ENCODE measurements around the gene NECTIN2. TPM values are rescaled to one million over a fixed set of nuclear protein-coding genes. Genes with fewer than 3 reads are reported as not detected.

NECTIN2 gene
- total and polyA plus RNA-seq, 10 donors = 14.3 to 136 (median 98.6) TPM

DNA sequence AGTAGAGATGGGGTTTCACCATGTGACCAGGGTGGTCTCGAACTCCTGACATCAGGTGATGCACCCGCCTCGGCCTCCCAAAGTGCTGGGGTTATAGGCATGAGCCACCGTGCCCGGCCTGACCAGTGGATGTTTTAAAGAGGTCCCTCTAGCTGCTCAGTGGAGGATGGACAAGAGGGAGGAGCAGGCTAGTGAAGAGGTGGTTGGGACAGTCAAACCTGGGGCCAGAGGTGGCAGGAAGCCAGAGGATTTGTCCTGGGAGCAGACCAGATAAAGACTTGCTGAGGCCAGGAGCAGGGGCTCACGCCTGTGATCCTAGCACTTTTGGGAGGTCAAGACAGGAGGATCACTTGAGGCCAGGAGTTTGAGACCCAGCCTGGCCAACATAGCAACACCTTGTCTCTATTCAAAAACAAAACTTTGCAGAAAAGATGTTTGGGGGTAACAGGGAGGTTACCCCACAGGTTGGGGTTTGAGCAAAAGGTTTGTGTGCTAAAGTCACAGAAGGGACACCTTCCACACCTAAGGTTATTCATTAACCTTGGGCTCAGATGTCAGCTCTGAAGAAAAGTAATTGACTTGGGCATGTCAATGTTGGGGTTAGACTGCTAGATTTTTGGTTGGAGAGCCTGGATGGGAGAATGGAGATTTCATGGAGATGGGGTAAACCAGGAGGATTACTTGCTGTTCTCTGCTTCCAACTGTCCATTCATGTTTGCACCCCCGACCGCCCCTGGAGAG, 28.2 kb upstream of the NECTIN2 start:
- H3K27ac ChIP-seq = no peak overlapping the region
- peaks cover 0 to 35% (median 3%) of the 10 kb centered on the region in 6 donors for H3K36me3 ChIP-seq
- intact Hi-C loops (cut with DNase I; ENCODE audit: low total_unique reads) = no loop called here
- H3K9me3 ChIP-seq = no peaks in the 10 kb centered on the region
- H3K27me3 ChIP-seq (replicated peaks in 1 of 7) = peaks cover 0 to 7% (median 0%) of the 10 kb centered on the region in 7 donors
- TF ChIP-seq POLR2A (IDR thresholded peaks at IDR 0.05) (no peak), POLR2AphosphoS5 (IDR thresholded peaks at IDR 0.05) (no peak)
- TF ChIP-seq, protein P1, sequence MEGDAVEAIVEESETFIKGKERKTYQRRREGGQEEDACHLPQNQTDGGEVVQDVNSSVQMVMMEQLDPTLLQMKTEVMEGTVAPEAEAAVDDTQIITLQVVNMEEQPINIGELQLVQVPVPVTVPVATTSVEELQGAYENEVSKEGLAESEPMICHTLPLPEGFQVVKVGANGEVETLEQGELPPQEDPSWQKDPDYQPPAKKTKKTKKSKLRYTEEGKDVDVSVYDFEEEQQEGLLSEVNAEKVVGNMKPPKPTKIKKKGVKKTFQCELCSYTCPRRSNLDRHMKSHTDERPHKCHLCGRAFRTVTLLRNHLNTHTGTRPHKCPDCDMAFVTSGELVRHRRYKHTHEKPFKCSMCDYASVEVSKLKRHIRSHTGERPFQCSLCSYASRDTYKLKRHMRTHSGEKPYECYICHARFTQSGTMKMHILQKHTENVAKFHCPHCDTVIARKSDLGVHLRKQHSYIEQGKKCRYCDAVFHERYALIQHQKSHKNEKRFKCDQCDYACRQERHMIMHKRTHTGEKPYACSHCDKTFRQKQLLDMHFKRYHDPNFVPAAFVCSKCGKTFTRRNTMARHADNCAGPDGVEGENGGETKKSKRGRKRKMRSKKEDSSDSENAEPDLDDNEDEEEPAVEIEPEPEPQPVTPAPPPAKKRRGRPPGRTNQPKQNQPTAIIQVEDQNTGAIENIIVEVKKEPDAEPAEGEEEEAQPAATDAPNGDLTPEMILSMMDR (IDR thresholded peaks at IDR 0.05 in 8 of 11, conservative IDR thresholded peaks at IDR 0.05 in 3 of 11) = no peak
- whole genome bisulfite sequencing, 5 donors = 84 to 95% (median 91%) methylated on average over 8 of the region's 8 CpGs
- H3K4me1 ChIP-seq = peaks cover 0 to 25% (median 6%) of the 10 kb centered on the region in 6 donors
- no peak overlapping the region for H3K4me3 ChIP-seq
- DNase-seq = no peak

DNA sequence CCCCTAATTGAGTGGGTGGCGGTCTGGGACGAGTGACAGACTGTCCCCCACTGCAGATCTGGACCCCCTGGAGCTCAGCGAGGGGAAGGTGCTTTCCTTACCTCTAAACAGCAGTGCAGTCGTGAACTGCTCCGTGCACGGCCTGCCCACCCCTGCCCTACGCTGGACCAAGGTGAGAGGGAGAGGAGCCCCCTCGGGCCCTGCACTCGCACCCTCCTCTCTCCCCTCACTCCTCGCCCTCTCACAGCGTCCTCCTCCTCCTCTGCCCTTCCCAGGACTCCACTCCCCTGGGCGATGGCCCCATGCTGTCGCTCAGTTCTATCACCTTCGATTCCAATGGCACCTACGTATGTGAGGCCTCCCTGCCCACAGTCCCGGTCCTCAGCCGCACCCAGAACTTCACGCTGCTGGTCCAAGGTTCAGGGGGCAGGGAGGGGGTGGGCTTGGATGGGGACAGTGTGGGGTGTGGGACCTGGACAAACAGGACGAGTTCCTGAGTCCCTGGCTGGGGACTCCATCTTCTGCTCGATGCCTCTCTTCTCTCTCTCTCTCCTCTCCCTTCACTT, 27.5 kb upstream of the NECTIN2 start:
- Histone ChIP-seq H3K27me3 (replicated peaks in 1 of 7) (peaks cover 0 to 7% (median 0%) of the 10 kb centered on the region in 7 donors), H3K4me1 (peaks cover 0 to 28% (median 8%) of the 10 kb centered on the region in 6 donors), H3K4me3 (no peak overlapping the region), H3K27ac (no peak overlapping the region), H3K36me3 (peaks cover 0 to 29% (median under 1%) of the 10 kb centered on the region in 6 donors), H3K9me3 (no peaks in the 10 kb centered on the region)
- TF ChIP-seq POLR2AphosphoS5 (IDR thresholded peaks at IDR 0.05) (no peak), POLR2A (IDR thresholded peaks at IDR 0.05) (no peak)
- TF ChIP-seq, protein P1 (IDR thresholded peaks at IDR 0.05 in 8 of 11, conservative IDR thresholded peaks at IDR 0.05 in 3 of 11) = no peak
- no peak for DNase-seq
- whole genome bisulfite sequencing, 5 donors = 84 to 89% (median 87%) methylated on average over 20 of the region's 20 CpGs
- intact Hi-C loops (cut with DNase I; ENCODE audit: low total_unique reads) = no loop called here

DNA sequence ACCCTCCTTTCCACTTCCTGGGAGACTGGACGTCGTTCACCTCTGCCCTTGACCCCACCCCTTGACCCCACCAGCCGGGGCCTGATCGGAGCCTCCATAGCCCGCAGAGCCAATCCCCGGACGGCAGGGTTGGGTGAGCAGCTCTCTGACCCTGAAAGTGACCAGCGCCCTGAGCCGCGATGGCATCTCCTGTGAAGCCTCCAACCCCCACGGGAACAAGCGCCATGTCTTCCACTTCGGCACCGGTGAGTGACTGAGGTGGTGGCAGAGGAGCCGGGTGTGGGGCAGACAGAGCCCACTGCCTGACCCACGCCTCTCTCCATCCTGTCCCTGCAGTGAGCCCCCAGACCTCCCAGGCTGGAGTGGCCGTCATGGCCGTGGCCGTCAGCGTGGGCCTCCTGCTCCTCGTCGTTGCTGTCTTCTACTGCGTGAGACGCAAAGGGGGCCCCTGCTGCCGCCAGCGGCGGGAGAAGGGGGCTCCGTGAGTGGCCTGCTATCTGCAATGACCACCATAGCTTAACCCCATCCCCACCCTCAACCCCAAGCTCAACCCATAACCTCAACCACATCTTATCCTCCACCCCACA, 26.8 kb upstream of the NECTIN2 start:
- Histone ChIP-seq H3K36me3 (peaks cover 0 to 21% (median 0%) of the 10 kb centered on the region in 6 donors), H3K9me3 (no peaks in the 10 kb centered on the region), H3K4me3 (no peak overlapping the region), H3K4me1 (peaks cover 0 to 28% (median 8%) of the 10 kb centered on the region in 6 donors), H3K27ac (no peak overlapping the region), H3K27me3 (replicated peaks in 1 of 7) (peaks cover 0 to 7% (median 0%) of the 10 kb centered on the region in 7 donors)
- DNase-seq = no peak
- TF ChIP-seq POLR2A (IDR thresholded peaks at IDR 0.05) = no peak
- TF ChIP-seq, protein P1 (IDR thresholded peaks at IDR 0.05 in 8 of 11, conservative IDR thresholded peaks at IDR 0.05 in 3 of 11) = no peak
- TF ChIP-seq POLR2AphosphoS5 (IDR thresholded peaks at IDR 0.05) = no peak
- WGBS, 5 donors = 90 to 97% (median 92%) methylated on average over 12 to 28 of the region's 28 CpGs
- intact Hi-C loops (cut with DNase I; ENCODE audit: low total_unique reads) = no loop called here

All from spleen (tissue), 11 donors.